ENCODE data around the gene TEDC2. TPM values are rescaled to one million over a fixed set of nuclear protein-coding genes. Genes with fewer than 3 reads are reported as not detected.

The TEDC2 gene
- total RNA-seq, 4 donors from 2014 or later, result 0.64 to 1.9 (median 1.8) TPM

DNA sequence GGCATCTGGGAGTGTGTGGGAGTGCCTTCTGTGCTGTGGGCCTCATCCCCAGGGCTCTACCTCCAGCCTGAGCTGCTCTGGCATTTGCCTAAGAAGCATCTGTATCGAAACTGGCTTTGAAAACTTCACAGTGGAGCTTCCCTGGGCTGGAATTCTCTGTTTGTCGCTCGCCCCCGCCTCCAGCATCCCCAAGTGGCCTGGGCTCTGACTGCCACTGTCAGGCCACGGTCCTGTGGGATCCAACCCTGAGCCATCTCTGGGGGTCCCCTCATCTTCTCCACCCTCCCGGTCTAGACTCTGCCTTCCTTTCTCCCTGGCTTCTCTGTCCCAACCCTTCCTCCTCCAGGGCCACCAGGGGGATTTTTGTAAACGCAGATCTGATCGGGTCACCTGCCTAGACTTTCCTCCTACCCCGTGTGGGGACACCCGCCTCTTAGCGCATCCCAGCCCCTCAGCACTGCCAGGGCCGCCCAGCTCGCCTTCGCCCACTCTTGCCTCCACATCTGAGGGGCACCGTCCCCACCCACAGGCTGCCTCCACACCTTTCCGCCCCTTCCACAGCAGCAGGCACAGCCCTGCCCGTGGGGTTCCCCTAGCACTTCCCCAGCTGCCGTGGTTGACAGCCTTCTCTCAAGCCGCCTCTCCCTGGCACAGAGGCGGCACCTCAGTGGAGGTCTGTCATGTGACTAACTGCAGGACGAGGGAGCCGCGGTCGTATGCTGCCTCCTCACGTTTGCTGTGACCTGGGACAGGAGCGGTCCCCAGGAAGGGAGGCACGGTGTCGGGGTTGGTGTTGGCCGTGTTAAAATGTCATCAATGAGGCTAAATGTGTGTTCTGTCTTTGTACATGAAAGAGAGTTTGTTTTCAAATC is 27.0 kb downstream of the TEDC2 start:
- intact Hi-C loops (cut with DNase I; ENCODE audit: low total_unique reads), result no loop called here
- WGBS, 2 donors, result 47 to 52% methylated on average over 29 of the region's 29 CpGs
- TF ChIP-seq, protein P1, sequence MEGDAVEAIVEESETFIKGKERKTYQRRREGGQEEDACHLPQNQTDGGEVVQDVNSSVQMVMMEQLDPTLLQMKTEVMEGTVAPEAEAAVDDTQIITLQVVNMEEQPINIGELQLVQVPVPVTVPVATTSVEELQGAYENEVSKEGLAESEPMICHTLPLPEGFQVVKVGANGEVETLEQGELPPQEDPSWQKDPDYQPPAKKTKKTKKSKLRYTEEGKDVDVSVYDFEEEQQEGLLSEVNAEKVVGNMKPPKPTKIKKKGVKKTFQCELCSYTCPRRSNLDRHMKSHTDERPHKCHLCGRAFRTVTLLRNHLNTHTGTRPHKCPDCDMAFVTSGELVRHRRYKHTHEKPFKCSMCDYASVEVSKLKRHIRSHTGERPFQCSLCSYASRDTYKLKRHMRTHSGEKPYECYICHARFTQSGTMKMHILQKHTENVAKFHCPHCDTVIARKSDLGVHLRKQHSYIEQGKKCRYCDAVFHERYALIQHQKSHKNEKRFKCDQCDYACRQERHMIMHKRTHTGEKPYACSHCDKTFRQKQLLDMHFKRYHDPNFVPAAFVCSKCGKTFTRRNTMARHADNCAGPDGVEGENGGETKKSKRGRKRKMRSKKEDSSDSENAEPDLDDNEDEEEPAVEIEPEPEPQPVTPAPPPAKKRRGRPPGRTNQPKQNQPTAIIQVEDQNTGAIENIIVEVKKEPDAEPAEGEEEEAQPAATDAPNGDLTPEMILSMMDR (IDR thresholded peaks at IDR 0.05), result no peak
- no peak for TF ChIP-seq POLR2A (IDR thresholded peaks at IDR 0.05)
- peak; percentile 73 to 94 for DNase-seq (ENCODE audit: low spot score in 2 of 2)
- no peak overlapping the region for H3K4me3 ChIP-seq (ENCODE audit: low read depth, poor library complexity, severe bottlenecking)

DNA sequence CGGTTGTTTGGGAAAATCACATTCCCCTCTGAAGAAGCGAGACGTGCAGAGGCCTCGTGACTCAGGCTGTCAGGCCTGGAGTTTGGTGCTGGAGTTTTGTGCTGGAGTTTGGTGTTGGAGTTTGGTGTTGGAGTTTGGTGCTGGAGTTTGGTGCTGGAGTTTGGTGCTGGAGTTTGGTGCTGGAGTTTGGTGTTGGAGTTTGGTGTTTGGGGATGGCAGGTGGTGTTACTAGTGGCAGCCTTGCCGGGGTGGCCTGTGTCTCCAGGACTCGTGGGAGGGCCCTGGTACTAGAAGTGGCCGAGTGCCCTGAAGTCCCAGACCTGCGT is 27.6 kb downstream of the TEDC2 start:
- no peak for DNase-seq (ENCODE audit: low spot score in 2 of 2)
- no peak overlapping the region for H3K4me3 ChIP-seq (ENCODE audit: low read depth, poor library complexity, severe bottlenecking)
- intact Hi-C loops (cut with DNase I; ENCODE audit: low total_unique reads), result no loop called here
- WGBS, 2 donors, result 27 to 48% methylated on average over 8 of the region's 8 CpGs
- no peak for TF ChIP-seq POLR2A (IDR thresholded peaks at IDR 0.05)
- TF ChIP-seq, protein P1 (IDR thresholded peaks at IDR 0.05), result no peak

DNA sequence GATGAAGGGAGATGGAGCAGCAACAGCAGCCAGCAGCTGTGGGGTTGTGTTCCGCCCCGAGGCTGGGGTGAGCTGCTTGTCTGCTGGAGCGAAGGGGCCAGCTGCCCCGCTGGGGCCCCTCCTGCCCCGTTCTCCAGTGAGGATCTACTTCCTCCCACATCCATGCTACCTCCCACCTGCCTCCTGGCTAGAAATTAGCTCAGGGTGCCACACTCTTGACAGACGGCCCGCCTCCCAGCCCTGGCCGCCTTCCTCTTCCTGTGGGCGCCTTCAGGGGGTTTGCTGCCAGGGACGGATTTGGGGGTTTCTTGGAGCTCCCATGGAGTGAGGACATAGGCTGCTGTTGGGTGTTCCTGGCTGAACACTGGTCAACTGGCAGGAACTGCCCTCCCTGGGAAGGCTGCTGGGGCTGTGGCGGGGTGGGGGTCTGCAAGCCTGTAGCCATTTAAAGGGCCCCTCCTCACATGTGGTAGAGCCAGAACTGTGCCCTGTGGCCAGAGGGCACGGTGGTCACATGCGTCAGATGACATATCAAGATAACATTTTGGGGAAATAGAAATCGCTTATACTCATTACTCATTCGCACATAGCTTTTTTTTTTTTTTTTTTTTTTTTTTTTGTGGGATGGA is 28.1 kb downstream of the TEDC2 start:
- intact Hi-C loops (cut with DNase I; ENCODE audit: low total_unique reads), result no loop called here
- TF ChIP-seq POLR2A (IDR thresholded peaks at IDR 0.05), result no peak
- TF ChIP-seq, protein P1 (IDR thresholded peaks at IDR 0.05), result no peak
- WGBS, 2 donors, result 78 to 80% methylated on average over 15 of the region's 15 CpGs
- H3K4me3 ChIP-seq (ENCODE audit: low read depth, poor library complexity, severe bottlenecking), result no peak overlapping the region
- no peak for DNase-seq (ENCODE audit: low spot score in 2 of 2)

DNA sequence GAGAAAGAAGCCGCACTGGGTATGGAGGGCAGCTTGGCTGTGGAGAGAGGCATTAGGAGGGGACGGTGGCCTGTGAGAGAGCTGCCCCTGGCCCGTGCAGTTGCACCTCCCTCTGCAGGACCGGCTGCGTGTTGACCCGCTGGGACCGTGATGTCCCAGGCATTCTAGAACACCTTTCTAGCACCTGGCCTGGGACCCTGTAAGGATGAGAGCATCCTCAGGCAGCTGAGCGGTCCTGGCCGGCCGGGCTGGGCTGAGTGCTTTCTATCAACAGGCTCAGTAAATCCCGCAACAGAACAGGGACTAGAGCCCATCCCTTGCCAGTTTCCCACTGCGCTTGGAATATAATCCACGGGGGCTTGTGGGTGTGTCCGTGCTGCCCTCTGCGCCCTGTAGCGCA is 29.7 kb downstream of the TEDC2 start:
- WGBS, 2 donors, result 90% methylated on average over 14 to 16 of the region's 16 CpGs
- H3K4me3 ChIP-seq (ENCODE audit: low read depth, poor library complexity, severe bottlenecking), result no peak overlapping the region
- no peak for DNase-seq (ENCODE audit: low spot score in 2 of 2)
- TF ChIP-seq, protein P1 (IDR thresholded peaks at IDR 0.05), result no peak
- TF ChIP-seq POLR2A (IDR thresholded peaks at IDR 0.05), result no peak
- intact Hi-C loops (cut with DNase I; ENCODE audit: low total_unique reads), result no loop called here

DNA sequence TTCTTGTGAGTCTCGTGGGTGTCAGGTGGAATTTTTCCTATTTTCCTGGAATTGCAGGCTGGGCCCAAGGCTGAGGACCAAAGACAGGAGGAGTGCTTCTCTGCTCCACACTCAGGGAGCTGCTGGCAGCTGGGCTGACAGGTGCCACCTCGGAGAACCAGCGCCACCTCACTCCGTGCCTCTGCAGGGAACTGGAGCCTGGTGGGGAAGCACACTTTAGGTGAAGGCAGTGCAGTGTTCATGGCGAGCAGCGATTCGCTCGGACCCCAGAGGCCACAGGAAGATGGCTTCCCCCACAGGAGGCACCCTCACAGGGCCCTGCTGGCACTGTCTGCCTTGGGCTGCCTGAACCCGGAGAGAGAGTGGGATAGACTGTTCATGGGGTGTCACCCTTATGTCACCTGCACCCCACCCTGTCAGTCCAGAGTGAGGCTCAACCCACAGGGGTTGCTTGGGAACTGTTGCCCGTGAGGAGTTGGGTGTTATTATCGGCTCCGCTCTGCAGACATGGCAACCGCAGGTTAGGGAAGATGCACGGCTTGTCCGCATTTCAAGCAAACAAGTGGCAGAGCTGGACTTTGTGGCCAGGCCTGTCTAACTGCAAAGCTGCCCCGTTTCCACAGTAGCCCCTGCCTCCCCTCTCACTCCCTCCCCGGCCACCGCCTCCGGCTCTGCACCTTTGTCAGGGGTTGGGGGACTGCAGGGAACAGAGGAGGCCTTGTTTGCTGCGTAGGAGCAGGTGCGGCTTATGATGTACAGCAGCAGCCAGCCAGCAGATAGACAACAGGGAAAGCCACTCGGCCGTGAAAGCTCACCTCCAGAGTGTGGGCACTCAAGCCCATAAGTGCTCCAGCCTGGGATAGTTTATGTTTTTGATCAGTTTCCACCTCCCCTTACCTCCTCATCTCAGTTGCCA is 30.5 kb downstream of the TEDC2 start:
- TF ChIP-seq, protein P1 (IDR thresholded peaks at IDR 0.05), result no peak
- WGBS, 2 donors, result 93% methylated on average over 22 to 23 of the region's 23 CpGs
- DNase-seq (ENCODE audit: low spot score in 2 of 2), result no peak
- no peak overlapping the region for H3K4me3 ChIP-seq (ENCODE audit: low read depth, poor library complexity, severe bottlenecking)
- intact Hi-C loops (cut with DNase I; ENCODE audit: low total_unique reads), result no loop called here
